Astrocyte of the spinal cord (primary cell): ENCODE data around the gene BOD1L1.

Experiments used
- DNase-seq: peaks from one replicate; pipeline ENCODE4 v3.0.0; 2011; ENCODE audit warnings: low read depth, low spot score
- H3K4me3 ChIP-seq: 2 replicates; pipeline ENCODE4 v1.5.1; 2011; ENCODE audit warnings: low read depth, mild to moderate bottlenecking, low read length, moderate library complexity
- CTCF ChIP-seq: IDR thresholded peaks from 2 replicates; pipeline ENCODE4 v1.5.1; 2012; ENCODE audit warnings: low read depth, mild to moderate bottlenecking, low read length, inconsistent platforms
- in situ Hi-C: cut with HindIII; loops from 2 replicates; pipeline ENCODE4 v1.10.0; 2017; ENCODE audit warnings: low sequenced_read_pairs

Gene BOD1L1

GRCh38 chr4:13641084-13641483 is 13.6 kb upstream of the BOD1L1 start:
- in situ Hi-C loops, result no loop called here
- TF ChIP-seq CTCF, result no peak
- H3K4me3 ChIP-seq, result no peak overlapping the region
- no peak for DNase-seq

- in situ Hi-C loops, result no loop called here
- peak; percentile 90 for DNase-seq
- H3K4me3 ChIP-seq, result no peak overlapping the region
- no peak for TF ChIP-seq CTCF
These were observed 12.8 kb upstream of the BOD1L1 start for GRCh38 chr4:13640149-13640940.

- DNase-seq, result peak; percentile 18
- in situ Hi-C loops, result no loop called here
These were observed 7.8 kb upstream of the BOD1L1 start for GRCh38 chr4:13635286-13635799.

GRCh38 chr4:13633671-13634070 is 6.1 kb upstream of the BOD1L1 start:
- no peak overlapping the region for H3K4me3 ChIP-seq
- no peak for TF ChIP-seq CTCF
- DNase-seq, result no peak
- in situ Hi-C loops, result no loop called here

More at GRCh38 chr4:13635286-13635799, 7.8 kb upstream of the BOD1L1 start:
- no peak overlapping the region for H3K4me3 ChIP-seq
- TF ChIP-seq CTCF, result no peak

- H3K4me3 ChIP-seq, result peak overlapping the region; percentile 92
- in situ Hi-C loops, result no loop called here
- TF ChIP-seq CTCF, result no peak
- DNase-seq, result peak; percentile 2
These were observed 333 bp downstream of the BOD1L1 start for GRCh38 chr4:13627178-13627605.

GRCh38 chr4:13626492-13627177 is 890 bp downstream of the BOD1L1 start:
- H3K4me3 ChIP-seq, result peak overlapping the region; percentile 92
- TF ChIP-seq CTCF, result no peak
- in situ Hi-C loops, result no loop called here
- DNase-seq, result no peak
